ENCODE data around the gene SLC6A3.

- TF ChIP-seq POLR2A (IDR thresholded peaks at IDR 0.05): no peak
- TF ChIP-seq CTCF (IDR thresholded peaks at IDR 0.05 in 8 of 11, conservative IDR thresholded peaks at IDR 0.05 in 3 of 11): no peak
Observed at GRCh38 chr5:1370006-1370405, 75.2 kb downstream of the SLC6A3 start.

Data from spleen (tissue), 7 donors.